Glomerular visceral epithelial cell (primary cell): ENCODE results near the gene SLC7A6OS.
A peak's percentile ranks its signal among the peaks of the same experiment; 100 is the strongest.

ENCODE experiments used
- DNase-seq: peaks from one replicate; pipeline ENCODE4 v3.0.0-alpha.2; 2016; ENCODE audit errors: extremely low spot score

SLC7A6OS gene

DNA sequence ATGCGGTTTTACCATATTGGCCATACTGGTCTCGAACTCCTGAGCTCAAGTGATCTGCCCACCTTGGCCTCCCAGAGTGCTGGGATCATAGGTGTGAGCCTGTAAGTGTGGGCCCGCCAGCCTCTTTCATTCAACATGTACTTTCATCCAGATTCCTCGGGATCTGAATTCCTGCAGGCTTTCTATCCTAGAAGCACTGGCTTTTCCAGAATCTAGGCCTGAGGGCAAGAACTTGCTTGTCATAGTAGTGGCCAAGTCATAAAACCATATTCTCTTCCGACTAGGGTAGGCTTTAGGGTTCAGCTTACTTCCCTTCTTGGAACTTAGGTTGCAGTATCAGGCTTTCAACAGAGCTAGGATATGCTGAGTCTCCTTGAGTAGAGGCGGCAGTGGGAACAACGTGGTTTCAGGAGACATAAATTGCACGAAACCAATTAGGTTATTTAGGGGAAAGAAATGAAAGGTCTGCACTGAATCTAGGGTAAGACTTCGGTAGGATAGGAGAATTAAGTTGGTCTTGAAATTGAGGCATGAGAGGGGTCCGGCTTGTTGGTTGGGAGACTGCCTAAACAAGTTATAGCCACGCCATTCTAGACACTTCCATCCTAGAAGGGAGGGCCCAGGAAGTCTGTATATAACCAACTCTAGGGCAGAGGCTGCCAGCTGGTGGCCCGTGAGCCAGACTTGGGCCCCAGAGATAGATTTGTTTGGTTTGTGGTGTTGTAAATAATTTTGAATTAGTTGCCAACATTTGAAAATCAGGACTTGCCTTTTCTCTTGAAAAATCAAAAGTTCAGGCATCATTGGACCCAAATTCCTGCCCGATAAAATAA is 30.8 kb downstream of the SLC7A6OS start:
- DNase-seq = no peak

DNA sequence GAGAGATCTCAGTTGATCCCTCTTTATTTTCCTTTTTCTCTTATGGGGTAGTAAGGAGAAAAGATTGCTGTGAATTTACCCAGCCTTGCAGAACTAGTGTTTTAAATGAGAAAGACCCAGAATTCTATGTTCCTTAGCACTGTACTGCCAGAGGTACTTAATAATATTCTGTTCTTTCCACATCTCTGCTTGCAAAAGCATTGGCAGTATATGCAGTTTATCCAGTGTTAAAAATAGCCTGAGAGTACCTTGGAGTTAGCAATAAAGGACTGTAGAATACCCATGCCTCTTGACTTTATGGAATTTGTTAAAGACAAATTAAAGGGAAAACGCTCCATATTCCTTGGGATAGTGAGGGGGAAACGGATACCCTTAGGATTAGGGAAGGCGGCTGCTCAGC is 34.5 kb downstream of the SLC7A6OS start:
- DNase-seq = no peak

DNA sequence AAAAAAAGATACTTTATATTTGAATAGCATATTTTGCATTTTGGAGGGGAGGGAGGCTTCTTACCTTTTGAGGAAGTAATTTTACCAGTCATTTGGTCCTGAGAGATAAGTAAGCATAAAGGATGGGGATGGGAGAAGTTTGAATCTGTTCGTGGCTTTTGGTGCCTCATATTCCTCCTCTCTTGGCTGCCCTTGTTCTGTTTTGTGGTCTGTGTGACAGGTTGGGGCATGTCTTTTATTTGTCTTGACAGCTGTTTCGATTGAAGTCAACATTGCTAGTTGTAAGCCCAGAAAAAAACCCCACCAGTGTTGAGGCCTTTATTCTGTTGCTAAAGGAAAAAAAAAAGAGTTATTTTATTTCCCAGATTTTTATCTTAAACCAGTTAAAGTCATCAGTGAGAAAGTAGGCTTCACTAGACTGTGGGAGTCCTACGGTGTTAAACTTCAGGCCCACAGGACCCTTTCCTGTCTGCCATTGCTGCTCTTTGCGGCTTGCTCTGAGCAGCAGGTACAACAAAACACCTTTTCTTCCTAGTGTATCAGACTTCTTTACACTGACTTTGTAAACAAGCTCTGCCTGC is 35.0 kb downstream of the SLC7A6OS start:
- DNase-seq = peak; percentile 41

DNA sequence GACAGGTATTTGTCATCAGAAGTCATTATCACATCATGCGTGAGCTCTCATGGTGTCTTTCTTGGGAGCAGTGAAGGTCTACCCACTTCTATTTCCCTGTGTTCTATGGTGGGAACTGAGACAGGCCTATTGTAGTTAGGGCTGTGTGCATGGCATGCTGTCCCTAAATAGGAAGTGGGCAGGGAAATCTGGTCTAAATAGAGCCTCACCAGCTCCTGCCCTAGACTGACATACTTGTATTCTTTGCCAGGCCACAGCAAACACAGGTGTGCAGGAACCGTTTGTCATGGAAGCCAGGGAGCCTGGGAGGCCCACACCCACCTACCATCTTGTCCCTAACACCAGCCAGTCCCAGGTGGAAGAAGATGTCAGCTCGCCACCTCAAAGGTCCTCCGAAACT is 36.3 kb downstream of the SLC7A6OS start:
- no peak for DNase-seq

DNA sequence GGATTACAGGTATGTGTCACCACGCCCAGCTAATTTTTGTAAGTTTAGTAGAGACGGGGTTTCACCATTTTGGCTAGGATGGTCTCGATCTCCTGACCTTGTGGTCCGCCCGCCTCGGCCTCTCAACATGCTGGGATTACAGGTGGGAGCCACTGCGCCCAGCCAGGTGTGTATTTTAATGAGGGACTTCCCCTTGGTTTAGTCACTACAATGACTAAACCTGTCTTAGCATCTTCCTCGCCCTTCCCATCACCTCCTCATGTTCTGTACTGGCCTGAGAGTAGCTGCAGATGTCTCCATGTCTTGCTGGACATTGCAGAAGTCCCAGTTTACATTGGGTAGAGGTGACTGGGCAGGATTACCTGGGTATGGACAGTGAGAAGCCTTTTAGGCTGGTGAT is 36.9 kb downstream of the SLC7A6OS start:
- DNase-seq = no peak

DNA sequence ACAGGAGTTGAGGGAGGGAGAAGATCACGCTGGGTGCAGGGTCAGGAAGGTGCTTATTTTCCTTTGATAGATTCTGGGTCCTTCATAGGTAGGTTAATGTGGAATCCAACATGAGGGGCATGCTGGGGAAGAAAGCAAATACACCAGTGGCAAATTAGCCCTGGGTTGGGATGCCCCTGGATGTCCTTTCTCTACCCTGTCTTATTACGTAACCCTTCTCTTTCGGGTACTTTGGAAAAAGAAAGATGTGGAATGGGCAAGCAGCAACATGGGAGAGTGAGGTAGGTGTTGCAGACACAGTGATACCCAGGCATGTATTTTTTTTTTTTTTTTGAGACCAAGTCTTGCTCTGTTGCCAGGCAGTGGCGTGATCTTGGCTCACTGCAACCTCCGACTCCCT is 37.3 kb downstream of the SLC7A6OS start:
- no peak for DNase-seq

DNA sequence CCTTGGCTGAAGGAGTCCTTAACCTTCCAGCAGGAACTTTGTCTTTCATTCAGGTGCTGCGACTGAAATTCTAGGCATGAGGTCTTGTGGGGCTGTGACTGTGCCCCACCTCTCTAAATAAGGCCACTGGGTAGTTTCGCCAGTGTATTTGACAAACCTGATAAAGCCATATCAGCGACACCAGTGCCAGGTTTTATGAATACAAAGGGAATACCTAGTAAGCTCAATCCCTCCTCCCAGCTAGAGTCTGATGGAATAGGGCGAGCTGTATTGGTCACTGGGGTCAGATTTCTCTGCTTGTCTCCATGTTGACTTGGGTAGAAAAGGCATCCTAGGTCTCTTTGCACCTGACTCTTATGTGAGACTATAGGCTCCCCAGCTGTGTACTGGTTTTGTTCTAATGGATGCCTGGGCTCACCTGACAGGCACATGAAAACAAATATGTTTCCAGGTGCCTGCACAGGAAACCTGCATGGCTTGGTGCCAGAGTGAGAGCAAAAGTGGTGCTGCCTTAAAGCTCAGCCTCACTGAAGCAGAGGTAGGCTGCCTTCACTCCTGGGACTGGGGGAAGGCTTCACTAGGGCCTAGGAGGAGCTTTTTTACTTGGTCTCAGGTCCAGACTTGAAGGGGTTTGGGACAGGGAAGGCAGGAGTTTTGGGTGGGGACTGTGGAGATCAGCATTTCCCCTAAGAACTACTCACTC is 38.1 kb downstream of the SLC7A6OS start:
- no peak for DNase-seq

DNA sequence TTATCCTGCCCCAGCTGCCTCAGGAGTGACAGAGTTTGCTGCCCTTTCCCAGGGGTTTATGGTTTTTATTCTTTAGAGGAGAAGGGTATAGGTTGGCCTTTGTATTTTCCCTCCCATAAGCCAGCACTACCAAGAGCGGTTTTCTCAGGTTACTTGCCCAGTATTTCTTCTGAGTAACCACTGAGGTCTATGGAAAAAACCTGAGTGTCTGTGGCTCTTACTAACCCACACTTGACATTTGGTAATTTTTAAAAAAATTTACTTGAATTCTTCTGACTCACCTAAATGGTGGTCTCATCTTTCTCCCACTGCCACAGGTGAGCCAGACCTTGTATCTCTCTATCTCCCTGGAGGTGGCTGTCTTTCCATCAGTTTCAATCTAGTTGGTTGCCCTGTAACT is 40.4 kb downstream of the SLC7A6OS start:
- peak; percentile 25 for DNase-seq

DNA sequence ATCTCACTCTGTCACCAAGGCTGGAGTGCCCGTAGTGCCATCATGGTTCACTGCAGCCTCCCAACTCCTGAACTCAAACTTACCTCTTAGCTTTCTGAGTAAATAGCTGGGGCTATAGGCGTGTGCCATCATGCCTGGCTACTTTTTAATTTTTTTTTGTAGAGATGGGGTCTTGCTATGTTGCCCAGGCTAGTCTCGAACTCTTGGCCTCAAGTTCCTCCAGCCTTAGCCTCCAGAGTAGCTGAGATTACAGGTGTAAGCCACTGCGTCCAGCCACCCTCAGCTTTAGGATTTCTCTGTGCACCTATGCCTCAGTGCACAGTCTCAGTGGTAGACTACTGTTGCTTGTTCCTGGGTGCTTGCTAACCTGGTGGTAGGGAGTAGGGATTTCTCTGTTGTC is 41.0 kb downstream of the SLC7A6OS start:
- no peak for DNase-seq

DNA sequence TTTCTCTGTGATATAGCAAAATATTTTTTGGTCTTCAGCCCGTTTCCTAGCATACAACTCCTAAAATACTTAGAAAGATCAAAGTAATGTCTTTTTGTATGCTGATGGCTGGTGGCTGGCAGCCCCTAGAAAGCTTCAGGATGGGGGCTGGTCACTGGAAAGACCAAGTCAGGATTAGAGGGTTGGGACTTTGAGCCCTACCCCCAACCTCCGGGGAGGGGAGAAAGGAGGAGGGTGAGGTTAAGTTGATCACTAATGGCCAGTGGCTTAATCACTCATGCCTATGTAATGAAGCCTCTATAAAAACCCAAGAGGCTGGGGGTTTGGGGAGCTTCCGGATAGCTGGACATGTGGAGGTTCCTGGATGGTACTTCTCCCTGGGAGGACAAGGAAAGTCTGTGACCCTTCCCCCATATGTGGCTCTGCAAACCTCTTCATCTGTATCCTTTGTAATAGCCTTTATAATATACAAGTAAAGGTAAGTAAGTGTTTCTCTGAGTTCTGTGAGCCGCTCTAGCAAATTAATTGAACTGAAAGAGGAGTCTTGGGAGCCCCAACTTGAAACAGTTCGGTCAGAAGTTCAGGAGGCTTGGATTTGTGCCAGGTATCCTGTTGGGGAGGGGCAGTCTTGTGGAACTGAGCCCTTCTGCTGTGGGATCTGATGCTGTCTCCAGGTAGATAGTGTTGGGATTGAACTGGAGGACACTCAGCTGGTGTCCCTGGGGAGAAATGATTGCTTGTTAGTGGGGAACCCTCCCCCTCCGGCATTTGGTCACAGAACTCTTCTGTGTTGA is 42.9 kb downstream of the SLC7A6OS start:
- DNase-seq = peak; percentile 17

DNA sequence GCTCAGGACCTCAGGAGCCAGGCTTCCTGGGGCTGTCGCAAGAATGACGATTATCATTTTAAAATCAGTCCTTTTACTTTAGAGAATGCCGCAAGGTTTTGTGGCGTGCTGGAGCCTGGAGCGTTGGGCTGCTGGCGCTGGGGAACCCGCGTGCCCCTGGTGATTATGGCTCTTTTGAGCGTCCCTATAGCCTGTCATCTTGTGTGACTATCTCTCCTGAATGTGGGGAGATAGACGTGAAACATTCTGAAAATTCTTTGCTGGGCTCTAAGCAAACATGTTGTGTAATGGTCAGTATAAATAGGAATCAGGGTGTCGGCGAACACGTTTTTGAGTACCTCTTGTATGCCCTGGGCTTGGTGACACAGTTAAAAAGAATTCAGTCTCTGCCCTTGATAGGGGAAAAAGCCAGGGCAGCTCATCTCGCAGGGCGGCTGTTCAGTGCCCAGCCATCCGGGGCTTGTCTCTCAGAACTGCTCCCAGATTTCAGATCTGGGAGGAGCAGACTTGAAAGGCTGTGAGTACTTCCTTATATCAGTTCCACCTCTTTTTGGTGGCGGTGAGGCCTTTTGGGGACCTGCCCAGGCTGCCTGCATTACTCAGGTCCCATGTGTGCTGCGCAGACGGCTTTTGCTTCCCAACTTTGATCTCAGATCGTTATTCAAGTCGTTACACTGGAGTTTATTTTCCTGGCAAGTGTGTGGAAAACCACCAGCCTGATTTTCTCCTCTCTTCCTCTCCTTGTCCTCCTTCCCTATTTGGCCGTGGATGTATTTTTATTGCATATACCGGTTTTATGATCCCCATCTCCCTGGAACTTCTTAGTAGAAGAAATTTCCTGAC is 45.4 kb downstream of the SLC7A6OS start:
- DNase-seq = peak; percentile 83

DNA sequence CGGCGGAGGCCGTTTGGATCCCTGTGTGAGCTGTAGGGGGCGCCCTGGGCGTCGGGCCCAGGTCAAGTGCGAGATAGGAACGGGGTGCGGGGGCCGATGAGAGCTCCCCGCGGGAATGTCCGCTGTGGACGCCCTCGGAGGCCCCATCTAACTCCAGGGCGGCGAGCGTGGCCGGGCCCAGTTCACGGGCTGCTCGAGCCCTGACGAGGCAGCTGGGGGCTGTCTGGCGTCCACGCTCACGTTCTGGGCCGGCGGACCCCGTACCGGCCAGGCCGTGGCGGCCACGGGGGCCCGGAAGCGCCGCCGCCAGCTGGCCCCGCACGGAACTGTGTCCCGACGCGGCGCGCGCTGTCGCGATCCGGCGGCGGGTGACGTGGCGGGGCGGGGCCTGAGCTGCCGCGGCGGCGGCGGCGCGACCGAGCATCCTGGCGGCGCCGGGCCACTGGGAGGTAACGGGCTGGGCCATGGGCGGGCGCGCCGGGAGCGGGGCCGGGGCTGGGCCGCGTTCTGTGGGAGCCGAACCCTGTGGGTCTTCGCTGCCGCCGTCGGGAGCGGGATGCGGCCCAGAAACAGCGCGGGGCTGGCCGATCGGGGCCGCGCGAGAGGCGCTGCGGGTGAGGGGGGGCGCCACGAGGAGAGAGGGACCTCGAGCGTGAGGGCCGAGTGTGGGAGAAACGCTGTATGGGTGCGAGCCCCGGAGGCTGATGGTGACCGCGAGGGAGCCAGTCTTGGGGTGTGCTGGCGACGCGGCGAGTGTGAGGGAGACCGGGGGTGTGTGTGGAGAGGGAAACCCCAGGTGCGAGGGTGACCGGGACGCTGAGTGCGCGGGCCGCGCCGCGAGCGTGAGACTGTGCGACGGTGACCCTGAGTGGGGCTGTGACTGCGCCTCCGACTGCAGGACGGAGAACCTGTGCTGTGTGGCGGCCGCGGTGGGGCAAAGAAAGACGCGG is 46.3 kb downstream of the SLC7A6OS start, which contains the start of gene SLC7A6:
Gene SLC7A6, plus strand, starts transcription at position 399 of the 950 bp plus-strand sequence. CDS start 10,201 bp downstream, outside the sequence.
- DNase-seq = peak; percentile 72

DNA sequence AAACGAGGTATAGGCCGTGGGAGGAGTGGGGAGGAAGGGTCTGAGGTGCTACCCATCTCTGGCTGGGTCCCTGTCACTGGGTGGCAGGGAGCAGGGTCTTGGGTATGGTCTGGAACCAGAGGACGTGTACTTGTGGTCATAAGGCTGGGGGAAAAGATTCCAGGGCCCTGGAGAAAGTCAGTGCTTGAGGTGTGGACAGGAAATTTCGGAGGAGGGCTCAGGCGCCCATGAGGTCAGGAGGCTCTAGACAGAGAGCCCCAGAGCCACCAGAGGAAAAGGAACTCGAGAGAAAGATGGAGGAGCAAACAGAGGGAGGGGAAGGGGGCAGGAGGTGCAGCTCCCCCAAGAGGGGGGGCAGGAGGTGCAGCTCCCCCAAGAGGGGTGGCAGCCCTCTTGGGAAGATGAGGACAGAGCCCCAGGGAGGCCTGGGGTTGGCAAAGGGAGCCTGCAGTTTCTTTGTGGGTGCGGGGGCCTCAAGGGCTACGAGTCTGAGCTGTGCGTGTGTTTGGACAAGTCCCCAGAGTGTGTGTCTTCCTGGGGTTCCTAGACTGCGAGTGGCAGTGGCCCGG is 47.1 kb downstream of the SLC7A6OS start:
- no peak for DNase-seq

DNA sequence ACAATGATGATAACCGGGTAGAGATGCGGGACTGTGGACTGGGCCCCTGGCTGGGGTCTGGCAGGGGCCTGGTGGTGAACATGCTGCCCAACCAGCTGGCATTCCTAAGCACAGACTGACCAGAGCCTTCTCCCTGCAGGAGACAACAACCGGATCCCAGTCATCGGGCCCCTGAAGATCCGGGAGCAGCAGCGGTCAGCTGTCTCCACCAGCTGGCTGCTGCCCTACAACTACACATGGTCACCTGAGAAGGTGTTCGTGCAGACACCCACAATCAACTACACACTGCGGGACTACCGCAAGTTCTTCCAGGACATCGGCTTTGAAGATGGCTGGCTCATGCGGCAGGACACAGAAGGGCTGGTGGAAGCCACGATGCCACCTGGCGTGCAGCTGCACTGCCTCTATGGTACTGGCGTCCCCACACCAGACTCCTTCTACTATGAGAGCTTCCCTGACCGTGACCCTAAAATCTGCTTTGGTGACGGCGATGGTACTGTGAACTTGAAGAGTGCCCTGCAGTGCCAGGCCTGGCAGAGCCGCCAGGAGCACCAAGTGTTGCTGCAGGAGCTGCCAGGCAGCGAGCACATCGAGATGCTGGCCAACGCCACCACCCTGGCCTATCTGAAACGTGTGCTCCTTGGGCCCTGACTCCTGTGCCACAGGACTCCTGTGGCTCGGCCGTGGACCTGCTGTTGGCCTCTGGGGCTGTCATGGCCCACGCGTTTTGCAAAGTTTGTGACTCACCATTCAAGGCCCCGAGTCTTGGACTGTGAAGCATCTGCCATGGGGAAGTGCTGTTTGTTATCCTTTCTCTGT is 51.5 kb downstream of the SLC7A6OS start:
- no peak for DNase-seq

DNA sequence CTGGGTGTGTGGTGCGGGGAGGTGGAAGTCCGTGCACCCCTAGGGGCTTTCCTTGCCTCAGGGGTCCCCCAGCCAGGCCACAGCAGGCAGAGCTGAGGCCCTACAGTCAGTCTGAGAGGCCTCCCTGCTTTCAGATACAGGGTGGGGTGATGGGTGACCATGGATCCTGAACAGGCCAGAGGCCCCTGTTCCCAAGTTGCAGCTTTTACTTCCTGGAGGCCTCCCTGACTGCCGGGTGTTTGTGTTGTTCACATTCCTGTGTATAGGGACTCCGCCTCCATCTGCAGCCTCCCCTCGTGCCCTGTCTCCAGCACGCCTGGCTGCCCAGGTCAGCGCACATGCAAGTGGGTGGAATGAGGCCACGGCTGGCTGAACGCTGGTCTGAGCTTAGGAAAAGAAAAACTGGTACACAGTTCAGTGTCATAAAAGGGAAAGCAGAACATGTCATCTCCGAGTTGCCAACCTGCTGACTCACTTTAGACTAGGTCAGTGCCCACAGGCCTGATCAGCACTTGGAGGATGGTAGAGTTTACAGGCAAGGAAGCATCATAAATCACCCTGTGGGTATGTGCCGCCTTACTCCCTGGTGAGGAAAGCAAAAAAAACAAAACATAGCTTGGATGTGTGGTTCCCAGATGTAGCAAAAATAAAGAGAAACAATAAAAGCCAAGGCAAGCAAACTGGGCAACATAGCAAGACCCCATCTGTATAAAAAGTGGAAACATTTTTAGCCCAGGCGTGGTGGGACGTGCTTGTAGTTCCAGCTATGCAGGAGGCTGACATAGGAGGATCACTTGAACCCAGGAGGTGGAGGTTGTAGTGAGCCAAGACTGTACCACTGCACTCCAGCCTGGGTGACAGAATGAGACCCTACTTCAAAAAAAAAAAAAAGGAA is 52.6 kb downstream of the SLC7A6OS start:
- DNase-seq = peak; percentile 98

DNA sequence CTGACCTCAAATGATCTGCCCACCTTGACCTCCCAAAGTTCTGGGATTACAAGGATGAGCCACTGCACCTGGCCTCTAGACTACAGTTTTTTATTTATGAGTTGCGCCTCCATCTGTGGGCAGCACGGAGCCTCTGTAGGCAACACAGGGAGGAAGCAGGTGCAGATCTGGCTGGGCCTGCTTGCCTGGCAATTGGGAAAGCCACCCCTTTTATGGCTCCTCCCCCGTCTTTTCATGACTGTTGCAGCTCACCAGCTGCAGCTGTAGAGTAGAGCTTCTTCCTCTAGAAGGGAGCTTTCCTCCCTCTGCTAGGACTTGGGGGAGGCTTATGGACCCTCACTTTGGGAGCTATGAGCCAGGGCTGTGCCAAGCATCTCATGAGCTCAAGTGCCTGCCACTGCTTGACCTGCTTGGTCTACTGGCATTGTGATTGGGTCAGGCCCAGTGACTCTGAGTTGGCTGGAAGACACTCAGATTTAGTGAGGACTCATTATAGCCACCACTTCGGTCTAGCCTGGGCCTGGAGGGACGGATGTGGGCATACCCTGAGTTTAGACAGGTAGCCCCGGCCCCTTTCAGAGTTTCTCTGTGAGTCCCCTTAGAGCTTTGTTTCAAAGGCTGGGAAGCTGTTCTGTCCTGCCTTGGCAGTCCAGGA is 53.4 kb downstream of the SLC7A6OS start:
- DNase-seq = no peak

DNA sequence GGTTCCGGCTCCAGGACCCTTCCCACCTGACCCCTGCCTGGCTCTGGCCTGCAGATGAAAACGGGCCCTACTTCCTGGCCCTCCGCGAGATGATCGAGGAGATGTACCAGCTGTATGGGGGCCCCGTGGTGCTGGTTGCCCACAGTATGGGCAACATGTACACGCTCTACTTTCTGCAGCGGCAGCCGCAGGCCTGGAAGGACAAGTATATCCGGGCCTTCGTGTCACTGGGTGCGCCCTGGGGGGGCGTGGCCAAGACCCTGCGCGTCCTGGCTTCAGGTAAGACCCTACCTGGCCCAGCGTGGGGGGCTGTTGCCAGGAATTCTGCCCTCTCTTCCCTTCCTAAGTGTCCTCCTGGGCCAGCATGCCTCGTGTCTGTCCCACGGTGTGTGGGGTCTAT is 55.0 kb downstream of the SLC7A6OS start:
- DNase-seq = no peak
